Measurements from ENCODE around the gene CDCP2.

The CDCP2 gene

GRCh38 chr1:54139711-54140110, 13.1 kb downstream of the CDCP2 start:
- in situ Hi-C loops (cut with MboI; ENCODE audit: low sequenced_read_pairs, unreplicated experiment) = no loop called here
- TF ChIP-seq CTCF (IDR thresholded peaks at IDR 0.05; ENCODE audit: borderline replicate concordance, control extremely low read depth, extremely low read depth, insufficient read depth, missing control alignments) = no peak
- no peak for DNase-seq (ENCODE audit: low spot score)

DNA sequence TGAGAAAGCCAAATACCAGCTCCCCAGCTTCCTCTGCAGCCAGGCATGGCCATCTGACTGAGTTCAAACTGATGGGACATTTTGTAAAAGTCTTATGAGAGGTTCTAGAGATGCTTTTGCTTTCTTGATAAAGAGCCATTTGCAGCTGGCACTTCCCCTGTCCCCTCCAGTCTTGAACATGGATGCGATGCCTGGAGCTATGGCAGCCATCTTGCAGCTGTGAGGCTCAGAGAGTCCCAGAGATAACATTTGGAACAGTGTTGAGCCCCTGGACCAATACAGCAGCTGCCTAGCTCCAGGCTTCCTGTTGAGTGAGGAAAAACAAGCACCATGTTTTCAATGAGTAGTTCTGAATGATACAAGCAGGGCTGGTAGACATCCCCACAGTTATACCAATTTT, 13.8 kb downstream of the CDCP2 start:
- DNase-seq (ENCODE audit: low spot score) = no peak
- in situ Hi-C loops (cut with MboI; ENCODE audit: low sequenced_read_pairs, unreplicated experiment) = no loop called here

DNA sequence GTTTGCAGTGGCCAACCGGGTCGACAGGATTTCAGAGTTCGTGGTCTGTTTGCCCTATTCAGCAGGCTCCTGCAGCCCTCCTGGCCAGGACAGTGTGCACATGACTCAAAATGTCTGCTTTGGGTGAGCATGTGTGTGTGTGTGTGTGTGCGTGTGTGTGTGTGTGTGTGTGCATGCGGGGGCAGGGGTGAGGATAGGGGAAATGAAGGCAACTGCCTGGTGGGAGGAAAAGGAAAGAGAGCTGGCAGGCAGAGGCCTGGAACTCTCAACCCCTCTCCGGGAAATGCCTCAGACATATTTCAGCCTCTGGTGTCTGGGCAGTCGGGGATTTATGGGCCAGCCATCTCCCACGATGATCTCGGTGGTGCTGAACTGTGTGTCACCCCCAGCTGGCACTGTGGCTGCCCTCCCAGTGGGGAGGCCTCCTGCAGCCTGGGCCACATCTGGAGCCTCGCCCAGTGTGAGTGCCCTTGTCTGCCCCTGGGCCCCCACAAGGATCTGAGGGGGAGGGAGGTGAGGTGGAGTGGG, 15.2 kb downstream of the CDCP2 start:
- no peak for TF ChIP-seq CTCF (IDR thresholded peaks at IDR 0.05; ENCODE audit: borderline replicate concordance, control extremely low read depth, extremely low read depth, insufficient read depth, missing control alignments)
- in situ Hi-C loops (cut with MboI; ENCODE audit: low sequenced_read_pairs, unreplicated experiment) = no loop called here
- no peak for DNase-seq (ENCODE audit: low spot score)

More for the DNA sequence above, 13.8 kb downstream of the CDCP2 start:
- TF ChIP-seq CTCF (IDR thresholded peaks at IDR 0.05; ENCODE audit: borderline replicate concordance, control extremely low read depth, extremely low read depth, insufficient read depth, missing control alignments) = no peak

DNA sequence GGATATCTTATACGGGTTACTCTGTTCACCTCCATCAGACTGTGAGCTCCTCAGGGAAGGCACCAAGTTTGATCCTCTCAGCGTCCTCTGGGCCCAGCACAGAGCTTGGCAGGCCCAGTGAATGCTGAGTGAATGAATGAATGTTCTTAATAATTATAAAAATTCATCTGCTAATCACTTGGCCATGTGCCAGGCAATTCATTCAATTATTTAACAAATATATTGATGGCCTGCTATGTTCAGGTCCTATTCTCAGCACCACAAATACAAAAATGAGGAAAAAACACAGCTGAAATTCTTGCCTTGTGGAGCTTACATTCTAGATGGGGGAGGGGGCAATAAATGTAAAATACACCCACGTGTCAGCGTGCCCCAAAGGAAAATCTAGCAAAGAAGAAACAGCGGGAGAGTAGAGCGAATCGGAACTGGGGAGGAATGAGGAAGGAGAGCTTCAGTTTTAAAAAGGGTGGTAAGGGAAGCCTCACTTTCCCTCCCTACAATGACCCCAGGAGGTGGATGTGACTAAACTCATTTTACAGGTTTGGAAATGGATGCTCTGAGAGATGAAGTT, 15.8 kb downstream of the CDCP2 start:
- no peak for TF ChIP-seq CTCF (IDR thresholded peaks at IDR 0.05; ENCODE audit: borderline replicate concordance, control extremely low read depth, extremely low read depth, insufficient read depth, missing control alignments)
- in situ Hi-C loops (cut with MboI; ENCODE audit: low sequenced_read_pairs, unreplicated experiment) = no loop called here
- no peak for DNase-seq (ENCODE audit: low spot score)

DNA sequence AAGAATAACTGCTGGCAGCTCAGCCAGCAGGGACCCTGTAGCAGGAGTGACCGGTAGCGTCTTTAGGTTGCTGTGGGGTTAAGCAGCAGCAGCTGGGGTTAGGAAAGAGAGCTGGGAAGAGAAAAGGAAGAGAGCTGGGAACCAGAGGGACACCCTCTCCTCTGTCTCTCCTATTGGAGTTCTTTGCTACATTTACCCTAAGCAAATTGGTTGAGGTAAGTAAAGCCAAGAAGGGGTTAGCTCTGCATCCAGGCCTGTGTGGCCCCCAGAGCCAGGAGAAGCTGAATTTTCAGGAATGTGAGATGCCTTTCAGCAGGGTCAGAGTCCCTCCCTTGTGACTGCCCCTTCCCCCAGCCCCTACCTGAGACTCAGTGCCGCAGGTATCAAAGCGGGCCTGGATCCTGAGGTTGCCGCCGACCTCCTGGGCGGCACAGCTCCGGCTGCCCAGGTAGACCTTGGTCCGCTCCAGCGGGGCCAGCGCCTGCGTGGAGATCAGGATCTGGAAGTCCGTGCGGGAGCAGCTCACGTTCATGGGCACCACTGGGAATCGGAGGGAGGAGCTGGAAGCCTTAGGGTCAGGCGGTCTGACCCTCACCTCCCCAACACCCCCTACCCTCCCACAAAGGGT, 16.4 kb downstream of the CDCP2 start:
- in situ Hi-C loops (cut with MboI; ENCODE audit: low sequenced_read_pairs, unreplicated experiment) = no loop called here
- no peak for TF ChIP-seq CTCF (IDR thresholded peaks at IDR 0.05; ENCODE audit: borderline replicate concordance, control extremely low read depth, extremely low read depth, insufficient read depth, missing control alignments)
- no peak for DNase-seq (ENCODE audit: low spot score)

GRCh38 chr1:54135436-54136120, 17.2 kb downstream of the CDCP2 start:
- no peak for TF ChIP-seq CTCF (IDR thresholded peaks at IDR 0.05; ENCODE audit: borderline replicate concordance, control extremely low read depth, extremely low read depth, insufficient read depth, missing control alignments)
- DNase-seq (ENCODE audit: low spot score) = no peak
- in situ Hi-C loops (cut with MboI; ENCODE audit: low sequenced_read_pairs, unreplicated experiment) = no loop called here

Measured in GM13976 (cell line).